ENCODE measurements around the gene CUL3.

GRCh38 chr2:224513991-224514390, 71.2 kb downstream of the CUL3 start:
- TF ChIP-seq CTCF (IDR thresholded peaks at IDR 0.05) (no peak), POLR2A (IDR thresholded peaks at IDR 0.05) (no peak)

All from body of pancreas (tissue), 4 donors.